HEK293 (cell line): ENCODE results near the gene PRMT5.

ENCODE experiments used
- CTCF ChIA-PET: fragments of 350-600 bp; formaldehyde crosslinking; extraction: SDS; loops from one replicate; lab custom pipeline; 2021; ENCODE audit warnings: antibody characterized with exemption; lab: Yijun Ruan, JAX
- POLR2A ChIA-PET: fragments of 300-600 bp; formaldehyde crosslinking; extraction: SDS; loops from one replicate; lab custom pipeline; 2020; ENCODE audit warnings: antibody characterized with exemption, inconsistent platforms; lab: Yijun Ruan, JAX
- H3K27ac ChIP-seq: fragments of 200-500 bp; sonication (Bioruptor generic); 2 replicates; pipeline ENCODE4 v1.5.1; 2014; ENCODE audit warnings: low read depth, low read length, control low read depth, inconsistent platforms; ENCODE audit errors: extremely low read depth
- H3K36me3 ChIP-seq, 2 experiments: fragments of 200-500 bp in 1 of 2; sonication (Bioruptor generic) in 1 of 2; 1 replicate in 1 of 2; 2 replicates in 1 of 2; pipeline ENCODE4 v1.5.1; 2014 to 2017; ENCODE audit warnings: inconsistent platforms in 2 of 2, low read length in 2 of 2; ENCODE audit not compliant: control insufficient read depth in 2 of 2, insufficient read depth in 1 of 2
- H3K4me1 ChIP-seq: fragments of 200-500 bp; sonication (Bioruptor generic); 2 replicates; pipeline ENCODE4 v1.5.1; 2014; ENCODE audit warnings: mild to moderate bottlenecking, low read length, inconsistent platforms; ENCODE audit not compliant: control insufficient read depth, insufficient read depth
- H3K4me3 ChIP-seq: 2 replicates; pipeline ENCODE4 v1.5.1; 2011; ENCODE audit warnings: low read depth, mild to moderate bottlenecking, control low read depth, low read length, moderate library complexity
- H3K9me3 ChIP-seq: fragments of 200-500 bp; sonication (Bioruptor generic); 2 replicates; pipeline ENCODE4 v1.5.1; 2014; ENCODE audit warnings: low read depth, low read length, inconsistent platforms; ENCODE audit not compliant: control insufficient read depth, insufficient read depth
- EGR2 ChIP-seq: fragments of 450-650 bp; formaldehyde crosslinking; IDR thresholded peaks from 2 replicates; pipeline ENCODE4 v1.5.1; 2016; ENCODE audit warnings: low read depth, missing biosample characterization, missing genetic modification characterization
- FEZF1 ChIP-seq: fragments of 450-650 bp; formaldehyde crosslinking; IDR thresholded peaks from 2 replicates; pipeline ENCODE4 v1.5.1; 2016; ENCODE audit warnings: missing biosample characterization, missing genetic modification characterization
- HOXC10 ChIP-seq: sonication (generic); formaldehyde crosslinking; IDR thresholded peaks from 2 replicates; pipeline ENCODE4 v1.8.1; 2023; ENCODE audit warnings: mild to moderate bottlenecking, missing genetic modification reagents
- REPIN1 ChIP-seq: fragments of 450-650 bp; formaldehyde crosslinking; IDR thresholded peaks from 2 replicates; pipeline ENCODE4 v1.5.1; 2017; ENCODE audit warnings: missing biosample characterization, missing genetic modification characterization, low read depth
- YY2 ChIP-seq: fragments of 450-650 bp; formaldehyde crosslinking; IDR thresholded peaks from 2 replicates; pipeline ENCODE4 v1.5.1; 2016; ENCODE audit warnings: missing biosample characterization, missing genetic modification characterization
- ZBTB48 ChIP-seq: fragments of 450-650 bp; formaldehyde crosslinking; IDR thresholded peaks from 2 replicates; pipeline ENCODE4 v1.5.1; 2016; ENCODE audit warnings: missing biosample characterization, missing genetic modification characterization
- ZEB2 ChIP-seq: fragments of 450-650 bp; formaldehyde crosslinking; IDR thresholded peaks from 2 replicates; pipeline ENCODE4 v1.5.1; 2016; ENCODE audit warnings: missing biosample characterization, missing genetic modification characterization
- ZFHX2 ChIP-seq: fragments of 450-650 bp; formaldehyde crosslinking; conservative IDR thresholded peaks from 2 replicates; pipeline ENCODE4 v1.5.1; 2016; ENCODE audit warnings: missing biosample characterization, missing genetic modification characterization
- ZFP69B ChIP-seq: fragments of 450-650 bp; formaldehyde crosslinking; IDR thresholded peaks from 2 replicates; pipeline ENCODE4 v1.5.1; 2016; ENCODE audit warnings: missing biosample characterization, missing genetic modification characterization
- ZNF2 ChIP-seq: fragments of 450-650 bp; formaldehyde crosslinking; IDR thresholded peaks from 2 replicates; pipeline ENCODE4 v1.5.1; 2016; ENCODE audit warnings: missing biosample characterization, missing genetic modification characterization
- ZNF221 ChIP-seq: fragments of 450-650 bp; formaldehyde crosslinking; IDR thresholded peaks from 2 replicates; pipeline ENCODE4 v1.5.1; 2017; ENCODE audit warnings: missing biosample characterization, missing genetic modification characterization, borderline replicate concordance
- ZNF223 ChIP-seq: fragments of 450-650 bp; formaldehyde crosslinking; IDR thresholded peaks from 2 replicates; pipeline ENCODE4 v1.5.1; 2016; ENCODE audit warnings: missing biosample characterization, missing genetic modification characterization
- ZNF248 ChIP-seq: fragments of 450-650 bp; formaldehyde crosslinking; IDR thresholded peaks from 2 replicates; pipeline ENCODE4 v1.5.1; 2017; ENCODE audit warnings: missing biosample characterization, missing genetic modification characterization
- ZNF311 ChIP-seq: fragments of 450-650 bp; formaldehyde crosslinking; IDR thresholded peaks from 2 replicates; pipeline ENCODE4 v1.5.1; 2017; ENCODE audit warnings: missing biosample characterization, missing genetic modification characterization, borderline replicate concordance
- ZNF341 ChIP-seq: fragments of 450-650 bp; formaldehyde crosslinking; IDR thresholded peaks from 2 replicates; pipeline ENCODE4; 2016; ENCODE audit warnings: low read depth, missing biosample characterization, missing genetic modification characterization
- ZNF529 ChIP-seq: fragments of 450-650 bp; formaldehyde crosslinking; IDR thresholded peaks from 2 replicates; pipeline ENCODE4 v1.5.1; 2017; ENCODE audit warnings: missing genetic modification characterization, missing biosample characterization; ENCODE audit not compliant: insufficient replicate concordance
- ZNF548 ChIP-seq: fragments of 450-650 bp; formaldehyde crosslinking; IDR thresholded peaks from 2 replicates; pipeline ENCODE4 v1.5.1; 2016; ENCODE audit warnings: missing biosample characterization, missing genetic modification characterization
- ZNF555 ChIP-seq: fragments of 450-650 bp; formaldehyde crosslinking; conservative IDR thresholded peaks from 2 replicates; pipeline ENCODE4 v1.5.1; 2017; ENCODE audit warnings: missing biosample characterization, mild to moderate bottlenecking, missing genetic modification characterization, inconsistent platforms
- ZNF596 ChIP-seq: fragments of 450-650 bp; IDR thresholded peaks from 2 replicates; pipeline ENCODE4 v1.5.0; 2018; ENCODE audit warnings: missing biosample characterization, mild to moderate bottlenecking, missing genetic modification characterization, moderate library complexity
- ZNF600 ChIP-seq: fragments of 450-650 bp; formaldehyde crosslinking; IDR thresholded peaks from 2 replicates; pipeline ENCODE4 v1.5.1; 2016; ENCODE audit warnings: missing biosample characterization, missing genetic modification characterization
- ZNF645 ChIP-seq: fragments of 450-650 bp; formaldehyde crosslinking; IDR thresholded peaks from 2 replicates; pipeline ENCODE4; 2016; ENCODE audit warnings: missing biosample characterization, missing genetic modification characterization
- ZNF677 ChIP-seq: fragments of 450-650 bp; IDR thresholded peaks from 2 replicates; pipeline ENCODE4 v1.5.0; 2018; ENCODE audit warnings: missing biosample characterization, mild to moderate bottlenecking, missing genetic modification characterization, moderate library complexity
- ZNF76 ChIP-seq: fragments of 450-650 bp; formaldehyde crosslinking; IDR thresholded peaks from 2 replicates; pipeline ENCODE4; 2016; ENCODE audit warnings: low read depth, missing biosample characterization, missing genetic modification characterization, borderline replicate concordance
- ZNF785 ChIP-seq: fragments of 450-650 bp; formaldehyde crosslinking; IDR thresholded peaks from 2 replicates; pipeline ENCODE4 v1.5.1; 2016; ENCODE audit warnings: missing biosample characterization, missing genetic modification characterization
- ZNF837 ChIP-seq: fragments of 450-650 bp; formaldehyde crosslinking; IDR thresholded peaks from 2 replicates; pipeline ENCODE4 v1.5.1; 2016; ENCODE audit warnings: missing biosample characterization, missing genetic modification characterization
- TF ChIP-seq, protein P1 (sequence below): fragments of 450-650 bp; formaldehyde crosslinking; IDR thresholded peaks from 2 replicates; pipeline ENCODE4 v1.5.1; 2016; ENCODE audit warnings: missing biosample characterization, missing genetic modification characterization
- TF ChIP-seq, protein P2 (sequence below): fragments of 450-650 bp; formaldehyde crosslinking; conservative IDR thresholded peaks from 2 replicates; pipeline ENCODE4 v1.5.1; 2016; ENCODE audit warnings: low read depth, missing biosample characterization, missing genetic modification characterization
- TF ChIP-seq, protein P3 (sequence below): fragments of 450-650 bp; formaldehyde crosslinking; IDR thresholded peaks from 2 replicates; pipeline ENCODE4 v1.5.1; 2016; ENCODE audit warnings: missing biosample characterization, missing genetic modification characterization
- TF ChIP-seq, protein P4 (sequence below): fragments of 450-650 bp; formaldehyde crosslinking; IDR thresholded peaks from 2 replicates; pipeline ENCODE4 v1.5.1; 2016; ENCODE audit warnings: missing biosample characterization, missing genetic modification characterization

PRMT5 gene

DNA sequence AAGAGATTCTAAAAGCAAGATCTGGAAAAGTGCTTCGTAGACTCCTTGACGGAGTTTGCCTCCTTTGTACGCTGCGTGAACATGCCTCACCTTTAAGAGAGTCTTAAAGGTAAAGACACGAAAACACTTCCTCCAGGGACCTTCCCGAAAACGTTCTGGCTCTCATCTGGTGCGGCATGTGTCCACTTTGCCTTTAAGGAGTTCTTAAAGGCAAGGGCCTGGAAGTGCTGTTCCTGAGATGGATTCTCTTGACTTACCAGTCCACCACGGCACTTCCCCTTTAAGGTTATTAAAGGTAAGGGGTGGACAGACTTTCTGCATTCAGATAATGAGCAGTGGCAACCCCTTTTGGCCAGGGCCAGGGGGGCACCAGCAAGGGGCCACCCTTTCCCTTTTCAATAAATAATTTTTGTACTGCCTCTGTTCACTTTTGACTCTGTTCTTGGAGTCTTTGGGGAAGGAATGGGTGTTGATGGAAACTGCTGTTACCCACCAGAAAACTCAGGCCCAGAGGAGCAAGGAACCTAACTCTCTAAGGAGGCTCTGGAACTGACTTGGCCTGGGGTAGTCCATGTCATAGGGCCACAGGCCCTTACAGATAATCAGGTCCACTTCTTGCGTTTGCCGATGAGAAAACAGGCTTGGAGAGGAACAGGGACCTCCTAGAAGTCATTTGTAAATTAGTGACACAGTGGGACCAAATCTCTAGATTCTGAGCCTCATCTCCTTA, 41.8 kb downstream of the PRMT5 start:
- ChIA-PET CTCF (interaction anchor here (0.7 to 7.8 kb wide), 3 partner anchors 13 to 64 kb away, joined by 4 to 43 read pairs (median 26); no protein-coding TSS in a partner anchor), POLR2A (interaction anchor here (1.2 to 1.4 kb wide), 3 partner anchors 10 to 69 kb away, joined by 3 to 5 read pairs (median 4); partner anchors contain the start of genes HAUS4 and LRP10)
- Histone ChIP-seq H3K4me3 (peak overlapping the region; percentile 55), H3K36me3 (no peaks in the 10 kb centered on the region), H3K9me3 (no peaks in the 10 kb centered on the region), H3K27ac (peak overlapping the region; percentile 78), H3K4me1 (peaks cover 6% of the 10 kb centered on the region)
- no peak for TF ChIP-seq ZFHX2 (tag by site-specific recombination)
- TF ChIP-seq ZEB2 = no peak
- TF ChIP-seq ZNF248 = no peak
- no peak for TF ChIP-seq ZNF529 (tag by site-specific recombination)
- TF ChIP-seq, protein P1, sequence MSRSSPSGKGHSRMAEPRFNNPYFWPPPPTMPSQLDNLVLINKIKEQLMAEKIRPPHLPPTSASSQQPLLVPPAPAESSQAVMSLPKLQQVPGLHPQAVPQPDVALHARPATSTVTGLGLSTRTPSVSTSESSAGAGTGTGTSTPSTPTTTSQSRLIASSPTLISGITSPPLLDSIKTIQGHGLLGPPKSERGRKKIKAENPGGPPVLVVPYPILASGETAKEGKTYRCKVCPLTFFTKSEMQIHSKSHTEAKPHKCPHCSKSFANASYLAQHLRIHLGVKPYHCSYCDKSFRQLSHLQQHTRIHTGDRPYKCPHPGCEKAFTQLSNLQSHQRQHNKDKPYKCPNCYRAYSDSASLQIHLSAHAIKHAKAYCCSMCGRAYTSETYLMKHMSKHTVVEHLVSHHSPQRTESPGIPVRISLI = no peak
- no peak for TF ChIP-seq YY2 (tag by site-specific recombination)
- TF ChIP-seq FEZF1 (tag by site-specific recombination) = no peak
- TF ChIP-seq ZNF221 (tag by site-specific recombination) = no peak
- no peak for TF ChIP-seq HOXC10 (CRISPR knock-in tag)
- no peak for TF ChIP-seq ZNF555 (tag by site-specific recombination)
- TF ChIP-seq ZNF548 = no peak
- no peak for TF ChIP-seq ZNF223 (tag by site-specific recombination)
- TF ChIP-seq, protein P2, sequence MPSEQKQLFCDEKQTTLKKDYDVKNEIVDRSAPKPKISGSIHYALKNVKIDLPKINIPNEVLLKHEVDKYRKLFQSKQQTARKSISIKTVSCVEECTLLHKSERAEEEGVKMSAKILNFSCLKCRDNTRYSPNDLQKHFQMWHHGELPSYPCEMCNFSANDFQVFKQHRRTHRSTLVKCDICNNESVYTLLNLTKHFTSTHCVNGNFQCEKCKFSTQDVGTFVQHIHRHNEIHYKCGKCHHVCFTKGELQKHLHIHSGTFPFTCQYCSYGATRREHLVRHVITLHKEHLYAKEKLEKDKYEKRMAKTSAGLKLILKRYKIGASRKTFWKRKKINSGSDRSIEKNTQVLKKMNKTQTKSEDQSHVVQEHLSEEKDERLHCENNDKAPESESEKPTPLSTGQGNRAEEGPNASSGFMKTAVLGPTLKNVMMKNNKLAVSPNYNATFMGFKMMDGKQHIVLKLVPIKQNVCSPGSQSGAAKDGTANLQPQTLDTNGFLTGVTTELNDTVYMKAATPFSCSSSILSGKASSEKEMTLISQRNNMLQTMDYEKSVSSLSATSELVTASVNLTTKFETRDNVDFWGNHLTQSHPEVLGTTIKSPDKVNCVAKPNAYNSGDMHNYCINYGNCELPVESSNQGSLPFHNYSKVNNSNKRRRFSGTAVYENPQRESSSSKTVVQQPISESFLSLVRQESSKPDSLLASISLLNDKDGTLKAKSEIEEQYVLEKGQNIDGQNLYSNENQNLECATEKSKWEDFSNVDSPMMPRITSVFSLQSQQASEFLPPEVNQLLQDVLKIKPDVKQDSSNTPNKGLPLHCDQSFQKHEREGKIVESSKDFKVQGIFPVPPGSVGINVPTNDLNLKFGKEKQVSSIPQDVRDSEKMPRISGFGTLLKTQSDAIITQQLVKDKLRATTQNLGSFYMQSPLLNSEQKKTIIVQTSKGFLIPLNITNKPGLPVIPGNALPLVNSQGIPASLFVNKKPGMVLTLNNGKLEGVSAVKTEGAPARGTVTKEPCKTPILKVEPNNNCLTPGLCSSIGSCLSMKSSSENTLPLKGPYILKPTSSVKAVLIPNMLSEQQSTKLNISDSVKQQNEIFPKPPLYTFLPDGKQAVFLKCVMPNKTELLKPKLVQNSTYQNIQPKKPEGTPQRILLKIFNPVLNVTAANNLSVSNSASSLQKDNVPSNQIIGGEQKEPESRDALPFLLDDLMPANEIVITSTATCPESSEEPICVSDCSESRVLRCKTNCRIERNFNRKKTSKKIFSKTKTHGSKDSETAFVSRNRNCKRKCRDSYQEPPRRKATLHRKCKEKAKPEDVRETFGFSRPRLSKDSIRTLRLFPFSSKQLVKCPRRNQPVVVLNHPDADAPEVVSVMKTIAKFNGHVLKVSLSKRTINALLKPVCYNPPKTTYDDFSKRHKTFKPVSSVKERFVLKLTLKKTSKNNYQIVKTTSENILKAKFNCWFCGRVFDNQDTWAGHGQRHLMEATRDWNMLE (tag by site-specific recombination) = 0 out of 2 replicates have a peak, but pooled peaks have one; percentile 31
- peak; percentile 13; the same call in 1 of the 2 replicates for TF ChIP-seq ZNF341 (tag by site-specific recombination)
- peak; percentile 80 for TF ChIP-seq ZNF600
- TF ChIP-seq ZNF76 (tag by site-specific recombination) = peak; percentile 11; the same call in 1 of the 2 replicates
- no peak for TF ChIP-seq ZNF785 (tag by site-specific recombination)
- TF ChIP-seq, protein P3, sequence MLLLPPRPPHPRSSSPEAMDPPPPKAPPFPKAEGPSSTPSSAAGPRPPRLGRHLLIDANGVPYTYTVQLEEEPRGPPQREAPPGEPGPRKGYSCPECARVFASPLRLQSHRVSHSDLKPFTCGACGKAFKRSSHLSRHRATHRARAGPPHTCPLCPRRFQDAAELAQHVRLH (tag by site-specific recombination) = 0 out of 2 replicates have a peak, but pooled peaks have one; percentile 16
- no peak for TF ChIP-seq EGR2 (tag by site-specific recombination)
- peak; percentile 65; the same call in 1 of the 2 replicates for TF ChIP-seq ZBTB48 (tag by site-specific recombination)
- no peak for TF ChIP-seq ZNF311 (tag by site-specific recombination)
- TF ChIP-seq ZNF677 (tag by site-specific recombination) = no peak
- TF ChIP-seq ZNF596 (tag by site-specific recombination) = no peak
- no peak for TF ChIP-seq ZNF2 (tag by site-specific recombination)
- no peak for TF ChIP-seq REPIN1
- TF ChIP-seq ZNF645 = no peak
- TF ChIP-seq, protein P4, sequence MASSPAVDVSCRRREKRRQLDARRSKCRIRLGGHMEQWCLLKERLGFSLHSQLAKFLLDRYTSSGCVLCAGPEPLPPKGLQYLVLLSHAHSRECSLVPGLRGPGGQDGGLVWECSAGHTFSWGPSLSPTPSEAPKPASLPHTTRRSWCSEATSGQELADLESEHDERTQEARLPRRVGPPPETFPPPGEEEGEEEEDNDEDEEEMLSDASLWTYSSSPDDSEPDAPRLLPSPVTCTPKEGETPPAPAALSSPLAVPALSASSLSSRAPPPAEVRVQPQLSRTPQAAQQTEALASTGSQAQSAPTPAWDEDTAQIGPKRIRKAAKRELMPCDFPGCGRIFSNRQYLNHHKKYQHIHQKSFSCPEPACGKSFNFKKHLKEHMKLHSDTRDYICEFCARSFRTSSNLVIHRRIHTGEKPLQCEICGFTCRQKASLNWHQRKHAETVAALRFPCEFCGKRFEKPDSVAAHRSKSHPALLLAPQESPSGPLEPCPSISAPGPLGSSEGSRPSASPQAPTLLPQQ (tag by site-specific recombination) = peak; percentile 97
- TF ChIP-seq ZNF837 (tag by site-specific recombination) = no peak
- peak; percentile 94 for TF ChIP-seq ZFP69B
